Activated CD4-positive, CD25-positive, alpha-beta regulatory T cell (primary cell): ENCODE measurements around the gene CFAP99.

Source experiments
- DNase-seq, 4 experiments: peaks; one replicate each; lab custom pipeline; 2025; lab: John Stamatoyannopoulos, UW

CFAP99 gene

DNA sequence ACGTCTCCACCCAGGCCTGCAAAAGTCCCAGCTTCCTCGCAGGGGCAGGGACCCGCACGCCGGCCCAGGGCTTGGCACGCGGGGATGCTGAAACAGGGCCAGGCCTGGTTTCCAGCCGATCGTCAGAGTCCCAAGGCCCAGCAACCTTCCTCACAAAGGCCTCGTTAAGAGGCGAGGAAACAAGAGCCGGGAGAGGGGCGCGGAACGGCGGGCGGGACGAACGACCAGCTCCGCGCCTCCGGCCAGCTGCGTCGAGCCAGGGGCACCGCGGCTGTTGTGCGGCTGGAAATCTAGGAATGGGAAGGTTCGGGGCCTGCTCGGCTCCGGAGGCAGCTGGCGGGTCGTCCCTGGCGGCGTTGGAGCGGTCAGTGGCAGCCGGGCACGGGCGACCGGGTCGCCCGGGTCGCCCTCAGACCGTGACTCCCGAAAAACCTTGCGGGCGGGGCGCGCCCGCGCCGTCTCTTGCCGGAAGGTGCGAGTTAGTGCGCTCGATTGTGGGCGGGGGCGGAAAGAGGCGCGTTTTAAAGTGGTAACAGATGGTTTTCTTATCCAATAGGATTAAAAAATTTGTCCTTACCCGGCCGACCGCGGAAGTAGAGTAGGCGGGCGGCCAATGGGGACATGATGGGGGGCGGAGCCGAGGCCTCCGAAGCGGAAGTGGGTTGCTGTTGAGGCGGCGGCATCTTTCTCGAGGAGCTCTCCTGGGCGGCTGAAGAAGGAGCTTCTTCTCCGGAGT, 49.9 kb downstream of the CFAP99 start, which contains the start of gene RNF4:
TSS of gene RNF4 (plus strand) at position 651 of the 736 bp plus-strand sequence. CDS start 21,388 bp downstream, outside the sequence.
- peak; percentile 87 to 93 (median 89) for DNase-seq

DNA sequence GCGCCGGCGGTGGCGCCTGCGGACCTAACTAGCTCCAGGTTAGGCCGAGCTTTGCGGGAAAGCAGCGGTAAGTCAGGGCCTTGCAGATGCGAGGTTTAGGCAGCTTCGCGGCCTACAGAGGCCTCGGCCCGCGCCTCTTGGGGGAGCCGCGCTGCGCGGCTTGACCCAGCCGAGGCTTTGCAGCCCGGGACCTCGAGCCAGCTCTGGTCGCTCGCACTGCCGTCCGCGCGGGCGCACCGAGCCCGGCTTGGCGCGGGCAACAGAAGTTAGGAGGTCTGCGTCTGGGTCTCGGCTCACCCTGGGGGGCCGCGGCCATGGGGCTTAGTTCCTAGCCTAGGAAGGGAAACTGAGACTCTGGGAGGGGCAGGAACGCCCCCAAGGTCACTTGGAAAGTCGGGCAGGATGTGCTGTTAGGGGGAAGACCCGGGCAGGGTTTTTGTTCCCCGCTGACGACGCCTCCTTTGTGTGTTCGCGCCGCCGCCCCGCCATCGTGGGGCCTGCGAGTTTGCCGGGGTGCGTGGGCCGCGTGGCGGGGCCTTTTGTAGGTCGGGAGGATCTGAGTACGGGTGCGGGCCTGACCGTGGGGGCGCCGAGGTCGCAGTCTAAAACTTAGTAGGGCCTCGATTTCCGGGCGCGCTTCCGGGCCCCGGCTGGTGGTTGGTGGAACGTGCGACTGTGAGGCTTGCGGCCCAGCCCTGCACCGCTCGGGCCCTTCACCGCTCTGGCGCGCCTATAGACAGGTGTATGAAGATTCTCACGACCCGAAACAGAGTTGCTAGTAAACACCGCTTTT, 50.6 kb downstream of the CFAP99 start:
- peak; percentile 38 to 66 (median 52) for DNase-seq

DNA sequence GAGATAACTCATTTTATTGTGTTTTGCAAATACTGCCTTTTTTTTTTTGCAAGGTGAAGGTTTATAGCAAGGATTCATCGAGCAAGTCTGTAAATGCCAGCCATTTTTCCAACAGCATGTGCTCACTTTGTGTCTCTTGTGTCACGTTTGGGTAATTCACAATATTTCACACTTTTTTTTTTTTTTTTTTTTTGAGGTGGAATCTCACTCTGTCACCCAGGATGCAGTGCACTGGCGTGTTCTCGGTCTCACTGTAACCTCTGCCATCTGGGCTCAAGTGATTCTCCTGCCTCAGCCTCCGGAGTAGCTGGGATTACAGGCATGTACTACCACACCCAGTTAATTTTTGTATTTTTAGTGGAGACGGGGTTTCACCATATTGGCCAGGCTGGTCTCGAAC, 52.0 kb downstream of the CFAP99 start:
- no peak for DNase-seq

DNA sequence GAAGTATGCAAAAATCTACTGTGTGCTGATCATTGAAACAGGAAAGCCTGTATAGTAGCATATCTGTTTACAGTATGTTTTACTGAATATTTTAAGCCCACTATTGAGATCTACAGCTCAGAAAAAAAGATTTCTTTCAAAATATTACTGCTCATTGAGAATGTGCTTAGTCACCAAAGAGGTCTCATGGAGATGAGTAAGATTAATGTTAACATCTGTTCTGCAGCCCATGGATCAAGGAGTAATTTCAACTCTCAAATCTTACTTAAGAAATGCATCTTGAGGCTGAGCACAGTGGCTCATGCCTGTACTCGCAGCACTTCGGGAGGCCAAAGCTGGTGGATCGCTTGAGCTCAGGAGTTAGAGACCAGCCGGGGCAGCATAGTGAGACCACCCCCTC, 53.4 kb downstream of the CFAP99 start:
- no peak for DNase-seq

DNA sequence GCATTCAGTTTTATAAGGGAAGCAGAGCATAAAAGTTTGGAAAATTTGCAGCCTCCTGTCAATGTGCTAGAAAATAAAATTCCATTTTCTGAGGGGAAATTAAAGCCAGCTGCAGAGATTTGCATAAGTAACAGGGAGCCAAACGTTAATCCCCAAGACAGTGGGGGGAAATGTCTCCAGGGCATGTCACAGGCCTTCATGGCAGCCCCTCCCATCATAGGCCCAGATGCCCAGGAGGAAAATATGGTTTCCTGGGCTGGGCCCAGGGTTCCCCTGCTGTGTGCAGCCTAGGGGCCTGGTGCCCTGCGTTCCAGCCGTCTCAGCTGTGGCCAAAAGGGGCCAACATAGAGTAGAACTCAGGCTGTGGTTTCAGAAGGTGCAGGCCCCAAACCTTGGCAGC, 59.5 kb downstream of the CFAP99 start:
- DNase-seq, result no peak

DNA sequence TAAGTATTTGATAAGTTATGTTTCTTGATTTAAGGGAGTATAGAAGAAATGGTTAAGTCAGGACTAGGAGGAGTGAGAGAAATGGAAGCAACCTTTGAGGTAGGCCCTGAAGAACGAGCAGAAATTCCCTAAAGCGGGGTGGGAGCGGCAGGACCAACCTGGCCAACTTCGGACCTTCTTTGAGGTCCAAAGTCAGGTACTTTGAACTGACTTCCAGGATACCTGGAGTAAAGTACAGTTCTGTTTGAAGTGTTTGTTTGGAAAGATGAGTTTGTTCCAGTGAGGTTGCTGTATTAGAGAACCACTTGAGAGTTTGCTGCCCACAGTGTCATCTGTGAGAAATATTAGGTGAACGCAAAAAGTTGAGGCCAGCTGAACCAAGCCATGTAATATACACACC, 61.9 kb downstream of the CFAP99 start:
- no peak for DNase-seq

DNA sequence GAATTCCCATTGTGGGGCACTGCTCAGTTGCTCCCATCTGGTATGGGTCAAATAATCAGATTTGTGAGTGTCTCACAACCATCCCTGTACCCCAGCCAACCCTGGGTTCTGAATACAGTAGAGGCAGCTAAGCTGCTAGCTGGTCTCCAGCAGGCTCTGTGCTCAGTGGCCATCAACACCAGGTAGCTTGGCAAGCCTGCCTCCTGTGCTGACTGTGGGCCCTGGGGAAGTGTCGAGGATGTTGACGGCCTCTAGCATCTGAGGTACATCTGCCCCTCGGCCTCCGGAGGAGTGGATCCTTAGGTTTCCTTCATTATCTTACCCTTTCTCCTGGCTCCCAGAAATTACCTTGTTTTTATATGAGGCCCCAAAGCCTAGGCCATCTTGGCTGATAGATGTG, 63.4 kb downstream of the CFAP99 start:
- DNase-seq, result no peak

DNA sequence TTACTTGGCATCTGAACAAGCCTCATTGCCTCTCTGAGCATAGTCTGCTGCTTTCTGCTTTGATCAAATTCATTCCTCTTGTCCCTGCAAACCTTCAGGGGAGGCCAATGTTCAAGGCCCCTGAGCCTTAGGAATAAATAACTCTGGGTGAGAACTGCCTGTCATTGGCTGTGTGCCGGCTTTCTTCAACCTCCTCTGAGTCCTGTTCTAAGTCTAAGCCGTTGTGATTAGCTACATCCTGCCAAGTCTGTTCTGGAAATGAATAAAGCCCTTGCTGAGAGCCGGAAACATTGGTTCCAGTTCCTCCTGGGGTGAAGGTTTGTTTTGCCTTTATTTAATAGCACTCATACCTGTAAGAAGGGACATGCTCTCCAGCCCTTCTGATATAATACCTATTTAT, 63.9 kb downstream of the CFAP99 start:
- no peak for DNase-seq

DNA sequence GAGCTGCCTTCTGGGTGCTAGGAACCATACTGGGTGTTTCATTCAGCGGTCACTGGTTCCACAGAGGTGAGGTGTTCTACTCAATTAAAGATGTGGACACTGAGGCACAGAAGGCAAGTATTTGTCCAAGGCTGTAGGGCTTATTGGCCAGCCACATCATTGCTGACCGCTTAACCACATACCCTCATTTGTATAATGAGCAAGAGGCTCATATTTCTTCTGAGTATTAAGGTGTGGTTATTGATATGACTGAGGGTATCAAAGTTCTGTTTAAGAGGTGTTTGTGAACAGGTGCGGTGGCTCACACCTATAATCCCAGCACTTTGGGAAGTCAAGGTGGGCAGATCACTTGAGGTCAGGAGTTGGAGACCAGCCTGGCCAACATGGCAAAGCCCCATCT, 64.5 kb downstream of the CFAP99 start:
- no peak for DNase-seq

DNA sequence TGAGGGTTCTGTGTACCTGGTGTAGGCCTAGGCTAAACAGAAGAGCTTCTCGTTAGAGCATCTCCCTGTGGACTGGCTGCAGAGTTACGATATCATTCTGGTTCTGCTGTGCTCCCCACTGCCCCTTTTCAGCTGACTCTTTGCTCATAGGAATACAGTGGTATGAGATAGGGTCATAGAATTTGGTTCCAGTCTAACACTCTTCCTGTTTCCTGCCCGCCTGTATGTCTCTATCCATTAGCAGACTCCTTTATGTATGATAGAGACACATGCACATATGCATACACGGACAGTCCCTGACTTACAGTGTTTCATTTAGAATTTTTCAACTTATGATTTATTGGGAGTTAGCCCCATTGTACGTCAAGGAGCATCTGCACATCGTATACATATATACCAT, 65.4 kb downstream of the CFAP99 start:
- DNase-seq, result no peak

DNA sequence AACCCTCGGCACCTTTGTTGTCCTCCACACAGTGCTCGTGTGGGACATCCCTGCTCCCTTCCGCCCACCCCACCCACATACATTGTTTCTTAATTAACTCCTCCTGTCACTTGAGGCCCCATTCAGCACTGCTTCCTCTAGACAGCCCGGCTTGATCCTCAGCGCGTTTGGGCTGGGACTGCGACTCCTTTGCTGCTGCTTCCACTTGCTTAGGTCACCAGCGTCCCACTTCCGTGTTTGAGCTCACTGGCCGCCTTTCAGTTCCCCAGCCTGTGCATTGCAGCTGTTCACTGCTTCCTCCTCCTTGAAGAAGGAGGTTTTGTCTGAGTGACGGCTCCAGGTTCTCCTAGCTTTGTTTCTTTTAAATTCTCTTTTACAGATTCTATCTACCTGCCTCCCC, 66.2 kb downstream of the CFAP99 start:
- peak in 3 of 4 experiments; percentile 12 to 35 (median 35) for DNase-seq

DNA sequence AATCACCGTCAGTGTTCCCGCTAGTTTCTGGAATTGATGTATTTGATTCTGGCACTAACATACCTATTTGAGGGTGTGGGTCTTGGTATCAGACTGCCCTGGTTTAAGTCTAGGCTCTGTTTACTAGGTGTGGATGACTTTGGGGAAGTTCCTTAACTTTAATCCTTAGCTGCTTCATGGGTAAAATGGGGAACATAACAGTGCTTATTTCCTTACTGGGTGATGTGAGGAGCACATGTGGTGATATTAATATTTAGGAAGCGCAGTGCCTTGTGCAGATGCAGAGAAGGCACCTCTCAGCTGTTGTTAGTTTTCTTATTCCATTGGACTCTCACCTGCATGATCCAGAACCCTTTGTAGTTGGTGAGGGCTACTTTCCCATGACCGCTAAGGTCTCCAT, 67.2 kb downstream of the CFAP99 start:
- no peak for DNase-seq

DNA sequence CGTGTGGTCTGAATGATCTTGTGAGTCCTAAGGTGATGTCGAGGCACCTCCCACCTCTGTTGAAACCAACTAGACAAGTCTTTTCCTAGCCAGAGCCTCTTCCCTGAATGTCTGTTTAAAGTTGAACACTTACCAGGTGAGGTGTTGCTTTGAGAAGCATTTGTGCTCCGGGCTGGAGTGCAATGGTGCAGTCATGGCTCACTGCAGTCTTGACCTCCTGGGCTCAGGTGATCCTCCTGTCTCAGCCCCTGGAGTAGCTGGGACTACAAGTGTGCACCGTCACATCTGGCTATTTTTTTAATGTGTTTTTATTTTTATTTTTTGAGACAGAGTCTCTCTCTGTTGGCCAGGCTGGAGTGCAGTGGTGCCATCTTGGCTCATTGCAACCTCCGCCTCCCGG, 68.2 kb downstream of the CFAP99 start:
- DNase-seq, result no peak

DNA sequence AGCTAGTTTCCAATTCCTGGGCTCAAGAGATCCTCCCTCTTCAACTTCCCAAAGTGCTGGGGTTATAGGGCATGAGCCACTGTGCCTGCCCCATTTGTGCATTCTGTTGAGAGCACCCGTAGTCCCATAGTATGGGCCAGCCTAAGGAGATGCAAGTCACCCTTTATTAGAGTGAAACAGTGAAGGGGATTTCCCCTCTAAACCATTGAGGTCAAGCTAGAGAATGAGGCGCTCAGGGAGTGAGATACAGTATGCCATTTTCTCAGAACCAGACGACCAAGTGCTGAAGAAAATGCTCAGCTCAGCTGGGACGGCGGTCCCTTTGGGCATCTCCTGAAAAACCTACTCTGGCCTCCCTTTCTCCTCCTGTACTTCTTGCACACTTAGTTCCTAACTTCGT, 68.9 kb downstream of the CFAP99 start:
- DNase-seq, result no peak

DNA sequence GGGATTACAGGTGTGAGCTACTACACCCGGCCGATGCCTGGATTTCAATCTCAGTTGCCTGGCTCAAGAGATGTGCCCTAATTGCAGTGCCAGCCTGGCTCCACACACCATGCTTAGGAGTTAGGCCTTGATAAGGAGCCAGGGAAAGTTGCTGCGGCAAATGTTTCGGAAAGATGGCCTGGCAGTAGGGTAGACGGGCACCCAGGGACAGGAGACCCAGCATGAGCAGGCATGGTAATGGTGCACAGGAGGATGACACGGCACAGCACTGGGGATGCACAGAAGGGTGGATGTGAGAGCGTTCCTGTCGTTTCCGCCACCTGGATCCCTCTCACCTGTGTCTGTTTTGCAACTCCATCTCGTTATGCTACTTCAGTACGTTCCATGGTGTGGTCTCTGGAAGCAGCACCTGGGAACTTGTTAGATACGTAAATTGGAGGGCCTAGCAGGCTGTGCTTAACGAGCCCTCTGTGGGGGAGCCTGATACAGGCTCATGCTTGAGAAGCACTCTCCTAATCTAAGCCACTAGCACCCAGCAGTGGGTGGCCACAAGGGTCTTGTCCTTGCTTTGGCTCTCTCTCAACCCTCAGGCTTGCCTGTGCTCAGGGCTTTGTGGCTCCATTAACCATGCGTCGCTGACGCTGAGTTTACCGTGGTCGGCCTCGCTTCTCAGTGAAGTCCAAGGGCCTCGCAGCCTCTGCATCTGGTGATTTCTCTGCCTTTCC, 70.5 kb downstream of the CFAP99 start:
- no peak for DNase-seq

DNA sequence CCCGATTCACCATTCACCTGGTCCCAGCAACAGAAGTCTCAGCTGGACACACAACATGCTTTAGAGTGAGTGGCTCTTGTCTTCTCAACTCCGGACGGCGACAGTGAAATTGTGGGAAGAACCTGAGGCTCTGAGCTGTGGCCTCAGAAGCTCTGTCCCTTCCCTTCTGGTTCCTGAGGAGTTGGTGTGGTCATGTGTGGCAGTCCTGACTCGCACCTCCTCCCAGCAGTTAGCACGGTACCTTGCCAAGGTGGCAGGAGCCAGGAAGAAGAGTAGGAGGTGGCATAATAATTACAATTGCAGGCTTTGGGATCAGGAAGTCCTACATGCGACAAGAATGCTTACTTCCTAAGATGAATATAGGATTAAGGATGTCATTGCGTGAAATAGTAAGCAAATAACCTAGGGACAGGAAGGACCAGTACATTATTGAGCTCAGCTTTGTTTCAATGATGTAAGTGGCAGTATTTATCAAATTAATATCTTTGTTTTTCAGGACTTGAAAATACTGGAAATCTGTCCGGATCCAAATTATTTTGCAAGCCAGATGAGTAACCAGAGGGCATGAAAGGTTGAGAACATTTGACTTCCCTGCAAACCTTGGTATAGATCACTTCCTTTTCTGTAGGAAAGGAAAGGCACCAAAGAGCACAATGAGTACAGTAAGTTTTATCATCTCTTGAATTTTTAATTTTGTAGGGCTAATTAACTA, 71.2 kb downstream of the CFAP99 start:
- no peak for DNase-seq

DNA sequence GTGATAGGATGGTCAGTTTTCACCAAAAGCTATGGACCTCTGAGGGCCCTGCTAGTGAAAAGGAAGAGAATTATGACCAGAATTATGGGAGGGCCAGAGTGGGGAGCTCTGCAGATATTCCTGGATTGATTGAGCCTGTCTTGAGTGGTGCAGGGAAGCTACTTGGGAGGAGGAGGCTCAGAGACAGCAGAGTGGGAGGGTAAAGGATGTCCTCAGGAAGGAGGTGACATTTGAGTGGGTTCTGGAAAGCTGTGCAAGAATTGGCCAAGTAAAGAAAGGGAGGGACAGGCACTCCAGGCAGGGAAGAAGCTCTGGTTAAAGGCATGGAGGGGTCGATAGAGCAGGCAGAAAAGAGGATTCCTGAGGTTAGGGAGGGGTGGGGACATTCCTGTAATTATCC, 74.2 kb downstream of the CFAP99 start:
- no peak for DNase-seq

DNA sequence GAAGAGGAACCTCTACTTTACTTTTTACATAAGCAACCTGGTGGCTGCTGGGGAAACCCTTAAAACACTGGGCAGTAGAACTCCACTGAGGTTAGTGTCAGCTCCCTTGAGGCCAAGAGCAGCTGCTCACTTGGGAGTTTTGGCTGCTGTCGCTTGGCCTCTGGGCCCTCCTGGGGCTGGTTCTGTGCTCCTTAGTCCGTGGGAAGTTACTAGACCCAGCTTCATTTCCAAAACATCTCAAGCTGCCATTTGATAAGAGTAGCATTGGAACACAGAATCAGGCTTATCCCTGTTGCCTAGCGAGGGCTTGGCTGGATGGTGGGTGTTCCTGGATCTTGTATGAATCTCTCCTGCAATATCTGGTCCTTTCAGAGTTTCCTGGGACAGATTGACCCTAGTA, 76.2 kb downstream of the CFAP99 start:
- DNase-seq, result no peak

DNA sequence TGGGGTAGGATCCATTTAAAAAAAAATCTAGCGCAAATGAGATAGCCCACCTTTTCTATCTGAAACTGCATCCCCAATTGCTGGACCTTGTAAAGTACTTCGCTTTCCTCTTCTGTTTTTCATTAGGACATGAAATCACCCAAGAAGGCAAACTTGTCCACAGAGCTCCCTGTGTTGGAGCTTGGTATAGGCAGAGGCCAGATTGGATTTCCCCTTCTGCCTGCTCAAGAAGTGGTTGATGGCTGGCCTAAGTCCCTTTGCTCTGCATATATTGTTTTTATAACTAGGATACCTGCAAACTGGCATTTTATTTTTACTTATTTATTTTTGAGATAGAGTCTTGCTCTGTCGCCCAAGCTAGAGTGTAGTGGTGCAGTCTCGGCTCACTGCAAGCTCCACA, 78.6 kb downstream of the CFAP99 start:
- DNase-seq, result no peak

DNA sequence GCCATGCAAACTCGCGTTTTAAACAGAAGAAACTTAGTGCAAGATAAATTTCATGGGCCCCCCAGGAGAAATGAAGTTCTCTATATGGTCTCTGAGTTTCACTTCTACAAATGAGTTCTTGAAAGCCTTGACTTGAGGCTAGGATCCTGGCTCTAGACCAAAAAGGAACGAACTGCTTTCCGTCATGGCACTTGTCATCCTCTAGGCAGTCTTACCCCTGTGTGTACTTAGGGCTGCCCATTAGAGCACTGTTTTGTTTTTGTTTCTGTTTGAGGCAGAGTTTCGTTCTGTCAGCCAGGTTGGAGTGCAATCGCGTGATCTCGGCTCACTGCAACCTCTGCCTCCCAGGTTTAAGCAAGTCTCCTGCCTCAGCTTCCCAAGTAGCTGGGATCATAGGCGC, 79.2 kb downstream of the CFAP99 start:
- DNase-seq, result no peak

DNA sequence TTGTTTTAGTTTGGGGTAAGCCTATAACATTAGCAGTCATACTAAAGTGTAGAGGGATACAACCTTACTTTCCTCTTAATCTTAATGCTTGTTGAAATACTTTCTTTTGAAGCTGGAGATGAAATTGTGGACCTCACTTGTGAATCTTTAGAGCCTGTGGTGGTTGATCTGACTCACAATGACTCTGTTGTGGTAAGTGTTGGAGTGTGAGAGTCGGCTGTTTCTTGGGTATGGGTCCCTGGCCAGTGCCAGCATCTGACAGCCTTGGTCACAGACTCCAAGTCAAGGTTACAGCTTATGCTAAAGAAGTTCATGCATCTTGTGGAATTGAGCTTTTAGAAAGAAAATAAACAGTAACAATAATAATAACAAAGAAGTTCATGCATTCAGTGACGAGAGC, 81.8 kb downstream of the CFAP99 start:
- DNase-seq, result no peak

DNA sequence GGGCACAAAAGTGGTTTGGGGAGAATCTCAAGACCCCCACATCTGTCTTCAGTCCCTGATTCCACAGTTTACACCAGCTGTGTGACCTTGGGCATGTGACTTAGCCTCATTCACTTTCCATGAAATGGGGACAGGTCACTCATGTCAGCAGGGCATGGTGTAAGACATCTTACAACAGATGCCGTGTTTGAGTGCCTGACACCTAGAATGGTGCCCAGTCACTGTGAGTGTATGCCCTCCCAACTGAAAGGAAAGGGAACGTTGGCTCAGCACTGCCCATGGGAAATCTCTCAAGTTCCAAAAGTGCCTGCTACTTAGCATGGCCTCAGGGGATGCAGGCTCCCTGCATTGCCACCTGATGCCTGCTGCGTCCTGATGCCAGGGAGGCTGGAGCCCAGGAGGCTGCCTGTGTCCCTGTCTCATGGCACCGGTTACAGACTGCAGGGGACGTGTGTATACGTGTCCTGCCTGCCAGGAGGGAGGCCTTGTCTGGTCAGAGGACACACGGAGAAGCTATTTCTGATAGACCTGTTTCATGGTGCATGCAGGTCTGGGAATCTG, 82.4 kb downstream of the CFAP99 start:
- DNase-seq, result no peak
